ENCODE data around the gene PTPRD.

Gene PTPRD

DNA sequence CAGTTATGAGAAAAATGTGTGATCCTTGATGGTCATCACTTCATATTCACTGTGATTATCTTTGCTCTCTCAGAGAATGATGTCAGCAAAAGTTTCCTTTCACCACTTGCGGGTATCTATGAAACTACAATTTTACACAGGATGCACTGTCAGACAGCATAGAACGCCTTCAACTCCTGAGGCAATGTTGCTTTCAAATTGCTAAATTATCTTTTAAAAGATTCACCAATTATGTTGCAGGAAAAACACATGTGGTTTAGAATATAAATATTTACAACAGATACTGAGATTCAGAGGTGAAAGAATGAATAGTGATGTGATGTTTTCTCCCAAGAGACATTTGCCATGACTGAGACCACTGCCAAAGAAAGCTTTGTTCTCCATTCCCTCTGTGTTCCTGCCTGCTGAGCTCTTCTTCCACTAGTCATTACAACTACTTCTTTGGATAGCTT lies 1933.4 kb downstream of the PTPRD start:
- Histone ChIP-seq H3K9ac (ENCODE audit: low read depth in 1 of 2, low read length in 2 of 2) (no peak overlapping the region), H3K36me3 (ENCODE audit: control insufficient read depth in 1 of 2, insufficient read depth in 2 of 2, low read length in 2 of 2) (no peaks in the 10 kb centered on the region), H3K4me3 (ENCODE audit: low read depth in 1 of 2, low read length in 2 of 2) (no peak overlapping the region), H3K27me3 (ENCODE audit: control insufficient read depth in 1 of 2, insufficient read depth in 2 of 2, low read length in 2 of 2) (no peaks in the 10 kb centered on the region), H3K9me3 (ENCODE audit: control insufficient read depth in 1 of 2, low read length in 2 of 2) (no peaks in the 10 kb centered on the region), H3K4me1 (ENCODE audit: control insufficient read depth in 1 of 2, insufficient read depth in 2 of 2, low read length in 2 of 2) (no peaks in the 10 kb centered on the region), H3K27ac (ENCODE audit: low read depth, low read length) (no peak overlapping the region)

DNA sequence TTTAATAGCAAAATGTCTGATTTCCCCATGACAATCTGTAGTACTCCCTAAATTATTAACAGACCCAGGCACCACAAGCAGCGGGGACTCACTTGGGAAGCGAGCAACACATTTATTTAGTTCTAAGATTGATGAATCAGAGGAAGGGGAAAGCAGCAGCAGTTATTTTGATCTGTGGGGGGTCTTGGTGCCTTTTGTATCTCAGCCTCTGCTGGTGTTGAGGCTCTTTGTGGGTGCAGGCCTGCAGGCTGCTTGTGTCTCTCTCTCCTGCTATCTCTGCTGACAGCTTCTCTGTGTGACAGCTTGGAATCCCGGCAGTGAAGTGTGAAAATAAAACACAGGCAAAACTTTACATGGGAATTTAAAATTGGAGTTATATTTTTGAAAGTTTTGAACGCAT lies 1935.1 kb downstream of the PTPRD start:
- no peaks in the 10 kb centered on the region for H3K36me3 ChIP-seq (ENCODE audit: control insufficient read depth in 1 of 2, insufficient read depth in 2 of 2, low read length in 2 of 2)
- no peaks in the 10 kb centered on the region for H3K9me3 ChIP-seq (ENCODE audit: control insufficient read depth in 1 of 2, low read length in 2 of 2)
- H3K4me3 ChIP-seq (ENCODE audit: low read depth in 1 of 2, low read length in 2 of 2) = no peak overlapping the region
- H3K27me3 ChIP-seq (ENCODE audit: control insufficient read depth in 1 of 2, insufficient read depth in 2 of 2, low read length in 2 of 2) = no peaks in the 10 kb centered on the region
- no peaks in the 10 kb centered on the region for H3K4me1 ChIP-seq (ENCODE audit: control insufficient read depth in 1 of 2, insufficient read depth in 2 of 2, low read length in 2 of 2)
- H3K9ac ChIP-seq (ENCODE audit: low read depth in 1 of 2, low read length in 2 of 2) = no peak overlapping the region
- no peak overlapping the region for H3K27ac ChIP-seq (ENCODE audit: low read depth, low read length)

DNA sequence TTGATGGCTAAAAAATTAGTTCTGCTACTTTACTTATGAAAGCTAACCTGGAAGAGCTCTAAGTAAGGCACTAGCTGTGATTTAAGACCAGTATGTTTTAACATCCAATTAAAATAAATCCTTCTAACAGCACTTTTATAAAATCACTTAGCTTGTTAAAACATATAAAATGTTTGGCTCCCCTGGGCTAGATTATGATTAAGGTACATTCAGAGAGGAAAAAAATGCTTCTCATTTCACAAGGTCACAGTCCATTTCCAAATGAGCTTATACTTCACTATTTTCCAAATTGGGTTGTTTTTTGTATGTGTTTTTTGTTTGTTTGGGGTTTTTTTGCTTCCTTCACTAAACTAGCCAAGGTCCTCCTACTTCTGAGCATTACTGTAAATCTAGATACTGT lies 1938.3 kb downstream of the PTPRD start:
- Histone ChIP-seq H3K27me3 (ENCODE audit: control insufficient read depth in 1 of 2, insufficient read depth in 2 of 2, low read length in 2 of 2) (no peaks in the 10 kb centered on the region), H3K36me3 (ENCODE audit: control insufficient read depth in 1 of 2, insufficient read depth in 2 of 2, low read length in 2 of 2) (no peaks in the 10 kb centered on the region), H3K9me3 (ENCODE audit: control insufficient read depth in 1 of 2, low read length in 2 of 2) (no peaks in the 10 kb centered on the region), H3K4me1 (ENCODE audit: control insufficient read depth in 1 of 2, insufficient read depth in 2 of 2, low read length in 2 of 2) (no peaks in the 10 kb centered on the region), H3K27ac (ENCODE audit: low read depth, low read length) (no peak overlapping the region), H3K4me3 (ENCODE audit: low read depth in 1 of 2, low read length in 2 of 2) (no peak overlapping the region), H3K9ac (ENCODE audit: low read depth in 1 of 2, low read length in 2 of 2) (no peak overlapping the region)

- no peak overlapping the region for H3K9ac ChIP-seq (ENCODE audit: low read depth in 1 of 2, low read length in 2 of 2)
- no peaks in the 10 kb centered on the region for H3K9me3 ChIP-seq (ENCODE audit: control insufficient read depth in 1 of 2, low read length in 2 of 2)
- H3K27ac ChIP-seq (ENCODE audit: low read depth, low read length) = no peak overlapping the region
- peaks cover 0 to 1% of the 10 kb centered on the region in 2 donors for H3K27me3 ChIP-seq (ENCODE audit: control insufficient read depth in 1 of 2, insufficient read depth in 2 of 2, low read length in 2 of 2)
- H3K4me1 ChIP-seq (ENCODE audit: control insufficient read depth in 1 of 2, insufficient read depth in 2 of 2, low read length in 2 of 2) = no peaks in the 10 kb centered on the region
- no peaks in the 10 kb centered on the region for H3K36me3 ChIP-seq (ENCODE audit: control insufficient read depth in 1 of 2, insufficient read depth in 2 of 2, low read length in 2 of 2)
- no peak overlapping the region for H3K4me3 ChIP-seq (ENCODE audit: low read depth in 1 of 2, low read length in 2 of 2)
Observed at GRCh38 chr9:8673830-8674229, 1939.0 kb downstream of the PTPRD start.

DNA sequence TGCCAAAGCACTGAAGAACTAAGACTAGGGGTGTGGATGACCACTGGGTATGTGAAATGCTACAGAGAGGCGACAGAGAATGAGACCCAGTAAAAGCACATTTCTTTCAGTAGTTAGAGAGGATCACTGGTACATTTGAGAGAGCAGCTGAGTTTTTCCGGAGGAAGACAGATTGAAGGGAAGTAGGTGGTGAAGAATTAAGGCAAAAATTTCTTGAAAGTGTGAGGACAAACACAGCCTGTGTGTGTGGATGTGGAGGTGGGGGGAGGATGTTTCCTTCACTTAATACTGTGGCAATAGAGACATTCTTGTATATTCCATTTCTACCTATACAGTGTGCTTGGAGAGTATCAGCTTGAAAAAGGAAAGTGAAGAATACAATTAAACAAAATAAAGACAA lies 1942.1 kb downstream of the PTPRD start:
- H3K27me3 ChIP-seq (ENCODE audit: control insufficient read depth in 1 of 2, insufficient read depth in 2 of 2, low read length in 2 of 2) = peaks cover 0 to 3% of the 10 kb centered on the region in 2 donors
- no peak overlapping the region for H3K9ac ChIP-seq (ENCODE audit: low read depth in 1 of 2, low read length in 2 of 2)
- no peak overlapping the region for H3K4me3 ChIP-seq (ENCODE audit: low read depth in 1 of 2, low read length in 2 of 2)
- no peak overlapping the region for H3K27ac ChIP-seq (ENCODE audit: low read depth, low read length)
- no peaks in the 10 kb centered on the region for H3K36me3 ChIP-seq (ENCODE audit: control insufficient read depth in 1 of 2, insufficient read depth in 2 of 2, low read length in 2 of 2)
- no peaks in the 10 kb centered on the region for H3K9me3 ChIP-seq (ENCODE audit: control insufficient read depth in 1 of 2, low read length in 2 of 2)
- H3K4me1 ChIP-seq (ENCODE audit: control insufficient read depth in 1 of 2, insufficient read depth in 2 of 2, low read length in 2 of 2) = no peaks in the 10 kb centered on the region

DNA sequence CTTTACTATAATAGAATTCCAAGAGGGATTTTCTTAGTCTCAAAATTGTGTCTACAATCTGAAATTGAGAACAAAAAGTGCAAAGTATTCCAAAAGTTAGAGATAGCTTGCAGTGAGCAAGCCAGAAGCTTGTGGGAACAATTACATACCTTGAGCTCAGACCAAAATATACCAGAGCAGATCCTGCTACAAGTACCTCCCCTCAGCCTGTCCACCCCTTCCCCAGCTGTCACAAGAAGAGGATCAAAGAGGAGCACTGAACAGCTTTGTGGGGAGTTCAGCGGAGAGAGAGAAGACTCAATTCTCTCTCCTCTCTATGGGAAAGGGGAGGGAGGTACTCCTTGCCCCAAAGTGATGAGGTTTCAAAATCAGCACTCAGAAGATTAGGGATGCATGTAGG lies 1944.1 kb downstream of the PTPRD start:
- H3K4me3 ChIP-seq (ENCODE audit: low read depth in 1 of 2, low read length in 2 of 2) = no peak overlapping the region
- no peak overlapping the region for H3K27ac ChIP-seq (ENCODE audit: low read depth, low read length)

GRCh38 chr9:8668231-8668630 lies 1944.6 kb downstream of the PTPRD start:
- Histone ChIP-seq H3K9ac (ENCODE audit: low read depth in 1 of 2, low read length in 2 of 2) (no peak overlapping the region), H3K27me3 (ENCODE audit: control insufficient read depth in 1 of 2, insufficient read depth in 2 of 2, low read length in 2 of 2) (peaks cover 0 to 3% of the 10 kb centered on the region in 2 donors), H3K4me3 (ENCODE audit: low read depth in 1 of 2, low read length in 2 of 2) (no peak overlapping the region)

More for the DNA sequence above, 1944.1 kb downstream of the PTPRD start:
- H3K36me3 ChIP-seq (ENCODE audit: control insufficient read depth in 1 of 2, insufficient read depth in 2 of 2, low read length in 2 of 2) = no peaks in the 10 kb centered on the region
- no peaks in the 10 kb centered on the region for H3K9me3 ChIP-seq (ENCODE audit: control insufficient read depth in 1 of 2, low read length in 2 of 2)
- H3K9ac ChIP-seq (ENCODE audit: low read depth in 1 of 2, low read length in 2 of 2) = no peak overlapping the region
- peaks cover 0 to 3% of the 10 kb centered on the region in 2 donors for H3K27me3 ChIP-seq (ENCODE audit: control insufficient read depth in 1 of 2, insufficient read depth in 2 of 2, low read length in 2 of 2)
- H3K4me1 ChIP-seq (ENCODE audit: control insufficient read depth in 1 of 2, insufficient read depth in 2 of 2, low read length in 2 of 2) = no peaks in the 10 kb centered on the region

GRCh38 chr9:8666060-8666459 lies 1946.7 kb downstream of the PTPRD start:
- Histone ChIP-seq H3K27ac (ENCODE audit: low read depth, low read length) (no peak overlapping the region), H3K4me1 (ENCODE audit: control insufficient read depth in 1 of 2, insufficient read depth in 2 of 2, low read length in 2 of 2) (no peaks in the 10 kb centered on the region), H3K4me3 (ENCODE audit: low read depth in 1 of 2, low read length in 2 of 2) (no peak overlapping the region), H3K9me3 (ENCODE audit: control insufficient read depth in 1 of 2, low read length in 2 of 2) (no peaks in the 10 kb centered on the region), H3K27me3 (ENCODE audit: control insufficient read depth in 1 of 2, insufficient read depth in 2 of 2, low read length in 2 of 2) (peaks cover 0 to 3% of the 10 kb centered on the region in 2 donors), H3K9ac (ENCODE audit: low read depth in 1 of 2, low read length in 2 of 2) (no peak overlapping the region), H3K36me3 (ENCODE audit: control insufficient read depth in 1 of 2, insufficient read depth in 2 of 2, low read length in 2 of 2) (no peaks in the 10 kb centered on the region)

More at GRCh38 chr9:8668231-8668630, 1944.6 kb downstream of the PTPRD start:
- Histone ChIP-seq H3K36me3 (ENCODE audit: control insufficient read depth in 1 of 2, insufficient read depth in 2 of 2, low read length in 2 of 2) (no peaks in the 10 kb centered on the region), H3K9me3 (ENCODE audit: control insufficient read depth in 1 of 2, low read length in 2 of 2) (no peaks in the 10 kb centered on the region), H3K4me1 (ENCODE audit: control insufficient read depth in 1 of 2, insufficient read depth in 2 of 2, low read length in 2 of 2) (no peaks in the 10 kb centered on the region), H3K27ac (ENCODE audit: low read depth, low read length) (no peak overlapping the region)

DNA sequence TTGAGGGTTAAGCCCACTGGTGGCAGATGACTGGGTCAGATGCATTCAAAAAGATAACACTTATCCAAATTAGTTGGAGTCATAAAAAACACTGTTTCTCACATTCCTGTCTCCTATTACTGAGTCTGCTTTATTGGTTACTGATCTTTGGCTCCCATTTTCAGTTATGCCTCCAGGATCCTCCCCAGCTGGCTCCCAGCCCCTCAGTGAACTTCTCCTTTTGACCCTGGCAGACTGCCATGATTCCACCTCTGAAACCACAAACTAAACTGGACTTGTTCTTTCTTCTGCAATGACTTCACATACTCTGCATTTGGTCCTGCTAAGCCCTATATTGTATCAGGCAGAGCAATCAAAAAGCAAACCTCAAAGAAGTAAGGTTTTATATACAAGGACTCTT lies 1952.4 kb downstream of the PTPRD start:
- Histone ChIP-seq H3K9ac (ENCODE audit: low read depth in 1 of 2, low read length in 2 of 2) (no peak overlapping the region), H3K27ac (ENCODE audit: low read depth, low read length) (no peak overlapping the region)

DNA sequence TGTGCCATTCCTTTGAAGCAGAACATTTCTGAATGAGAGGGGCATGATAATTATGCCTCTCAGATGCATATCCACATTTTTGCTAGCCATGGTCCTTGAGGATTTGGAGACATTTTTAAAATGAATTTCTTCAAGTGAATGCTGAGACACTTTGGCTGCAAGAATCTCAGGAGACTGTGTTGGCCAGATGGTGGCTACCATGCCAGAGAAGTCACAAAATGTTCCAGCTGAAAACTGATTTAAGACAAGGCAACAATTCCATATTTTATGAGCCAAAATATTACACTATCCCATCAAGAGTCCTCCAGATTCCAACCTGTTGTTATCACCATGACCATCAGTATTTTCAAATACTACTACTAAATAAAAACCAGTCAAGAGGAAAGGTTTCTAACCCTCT lies 1953.7 kb downstream of the PTPRD start:
- H3K9me3 ChIP-seq (ENCODE audit: control insufficient read depth in 1 of 2, low read length in 2 of 2) = no peaks in the 10 kb centered on the region
- no peak overlapping the region for H3K4me3 ChIP-seq (ENCODE audit: low read depth in 1 of 2, low read length in 2 of 2)
- H3K27ac ChIP-seq (ENCODE audit: low read depth, low read length) = no peak overlapping the region
- H3K4me1 ChIP-seq (ENCODE audit: control insufficient read depth in 1 of 2, insufficient read depth in 2 of 2, low read length in 2 of 2) = peaks cover 0 to 4% of the 10 kb centered on the region in 2 donors
- H3K9ac ChIP-seq (ENCODE audit: low read depth in 1 of 2, low read length in 2 of 2) = no peak overlapping the region
- no peaks in the 10 kb centered on the region for H3K36me3 ChIP-seq (ENCODE audit: control insufficient read depth in 1 of 2, insufficient read depth in 2 of 2, low read length in 2 of 2)
- no peaks in the 10 kb centered on the region for H3K27me3 ChIP-seq (ENCODE audit: control insufficient read depth in 1 of 2, insufficient read depth in 2 of 2, low read length in 2 of 2)

More for the DNA sequence above, 1952.4 kb downstream of the PTPRD start:
- Histone ChIP-seq H3K27me3 (ENCODE audit: control insufficient read depth in 1 of 2, insufficient read depth in 2 of 2, low read length in 2 of 2) (no peaks in the 10 kb centered on the region), H3K9me3 (ENCODE audit: control insufficient read depth in 1 of 2, low read length in 2 of 2) (no peaks in the 10 kb centered on the region), H3K4me1 (ENCODE audit: control insufficient read depth in 1 of 2, insufficient read depth in 2 of 2, low read length in 2 of 2) (peaks cover 0 to 4% of the 10 kb centered on the region in 2 donors), H3K36me3 (ENCODE audit: control insufficient read depth in 1 of 2, insufficient read depth in 2 of 2, low read length in 2 of 2) (no peaks in the 10 kb centered on the region), H3K4me3 (ENCODE audit: low read depth in 1 of 2, low read length in 2 of 2) (no peak overlapping the region)

DNA sequence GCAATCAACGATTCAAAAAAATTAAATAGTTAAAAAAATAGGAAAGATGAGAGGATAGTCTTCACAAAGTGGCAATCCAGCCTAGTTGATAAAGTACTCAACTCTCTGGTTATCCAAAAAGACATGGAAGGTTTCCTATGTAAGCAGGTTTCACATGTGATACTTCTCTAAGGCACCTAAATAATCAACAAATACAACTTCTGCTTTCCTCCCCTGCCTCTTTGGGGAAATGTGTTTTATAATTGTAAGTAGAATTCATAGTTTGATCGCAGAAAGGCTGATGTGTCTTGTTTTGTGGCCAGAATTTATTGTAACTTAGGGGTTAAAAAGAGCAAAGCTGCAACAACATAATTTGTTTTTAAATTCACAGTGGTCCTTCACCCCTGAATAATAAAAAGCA lies 1957.7 kb downstream of the PTPRD start:
- Histone ChIP-seq H3K36me3 (ENCODE audit: control insufficient read depth in 1 of 2, insufficient read depth in 2 of 2, low read length in 2 of 2) (no peaks in the 10 kb centered on the region), H3K27me3 (ENCODE audit: control insufficient read depth in 1 of 2, insufficient read depth in 2 of 2, low read length in 2 of 2) (no peaks in the 10 kb centered on the region), H3K27ac (ENCODE audit: low read depth, low read length) (no peak overlapping the region), H3K9ac (ENCODE audit: low read depth in 1 of 2, low read length in 2 of 2) (no peak overlapping the region), H3K9me3 (ENCODE audit: control insufficient read depth in 1 of 2, low read length in 2 of 2) (no peaks in the 10 kb centered on the region), H3K4me1 (ENCODE audit: control insufficient read depth in 1 of 2, insufficient read depth in 2 of 2, low read length in 2 of 2) (peaks cover 0 to under 1% of the 10 kb centered on the region in 2 donors), H3K4me3 (ENCODE audit: low read depth in 1 of 2, low read length in 2 of 2) (no peak overlapping the region)
